HPDE6-E6E7 (cell line): ENCODE data around the gene SH3PXD2A.
"Not testable (repeated sequence)": the region's sequence is repeated elsewhere in the genome, so short reads cannot be mapped to it uniquely, and the experiment has no call there.

Experiments
- DNase-seq: peaks from one replicate; pipeline ENCODE4 v3.0.0; 2011; ENCODE audit warnings: missing footprints; ENCODE audit errors: extremely low spot score

The SH3PXD2A gene

DNA sequence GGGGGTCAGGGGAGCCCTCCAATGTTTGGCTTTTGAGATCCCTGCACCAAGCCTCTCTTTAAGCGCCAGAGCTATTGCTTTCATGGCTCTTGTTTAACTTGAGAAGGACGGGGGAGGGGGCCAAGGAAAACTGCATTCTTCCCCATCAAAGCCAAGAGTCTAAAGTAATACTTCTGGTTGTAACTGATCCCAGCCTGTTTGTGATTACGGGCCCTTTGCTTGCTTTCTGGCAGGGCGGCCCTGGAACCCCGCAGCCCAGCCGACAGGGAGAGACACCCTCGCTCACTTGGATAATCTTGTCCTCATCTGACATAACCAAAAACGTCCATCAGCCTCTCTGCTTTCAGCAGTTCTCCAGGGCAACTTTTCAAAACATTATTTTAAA, 207.1 kb downstream of the SH3PXD2A start:
- no peak for DNase-seq

DNA sequence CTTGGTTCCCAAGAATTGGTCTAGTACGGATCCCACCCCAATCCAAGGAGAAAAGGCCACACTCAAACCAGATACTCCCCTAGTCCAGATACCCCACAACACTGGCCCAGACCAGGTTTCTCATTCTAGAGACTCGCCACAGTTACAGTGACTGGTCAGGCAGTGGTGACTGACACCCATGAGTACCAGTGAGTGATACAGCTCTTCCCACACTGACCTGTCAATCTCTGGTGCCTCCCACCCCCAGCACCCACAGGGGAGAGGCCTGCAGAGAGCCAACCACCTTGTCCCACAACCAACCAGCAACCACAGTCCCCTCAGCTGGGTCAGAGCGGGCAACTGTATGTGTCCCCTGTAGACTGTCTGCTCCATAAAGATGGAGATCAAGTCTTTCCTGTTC, 209.1 kb downstream of the SH3PXD2A start:
- no peak for DNase-seq

DNA sequence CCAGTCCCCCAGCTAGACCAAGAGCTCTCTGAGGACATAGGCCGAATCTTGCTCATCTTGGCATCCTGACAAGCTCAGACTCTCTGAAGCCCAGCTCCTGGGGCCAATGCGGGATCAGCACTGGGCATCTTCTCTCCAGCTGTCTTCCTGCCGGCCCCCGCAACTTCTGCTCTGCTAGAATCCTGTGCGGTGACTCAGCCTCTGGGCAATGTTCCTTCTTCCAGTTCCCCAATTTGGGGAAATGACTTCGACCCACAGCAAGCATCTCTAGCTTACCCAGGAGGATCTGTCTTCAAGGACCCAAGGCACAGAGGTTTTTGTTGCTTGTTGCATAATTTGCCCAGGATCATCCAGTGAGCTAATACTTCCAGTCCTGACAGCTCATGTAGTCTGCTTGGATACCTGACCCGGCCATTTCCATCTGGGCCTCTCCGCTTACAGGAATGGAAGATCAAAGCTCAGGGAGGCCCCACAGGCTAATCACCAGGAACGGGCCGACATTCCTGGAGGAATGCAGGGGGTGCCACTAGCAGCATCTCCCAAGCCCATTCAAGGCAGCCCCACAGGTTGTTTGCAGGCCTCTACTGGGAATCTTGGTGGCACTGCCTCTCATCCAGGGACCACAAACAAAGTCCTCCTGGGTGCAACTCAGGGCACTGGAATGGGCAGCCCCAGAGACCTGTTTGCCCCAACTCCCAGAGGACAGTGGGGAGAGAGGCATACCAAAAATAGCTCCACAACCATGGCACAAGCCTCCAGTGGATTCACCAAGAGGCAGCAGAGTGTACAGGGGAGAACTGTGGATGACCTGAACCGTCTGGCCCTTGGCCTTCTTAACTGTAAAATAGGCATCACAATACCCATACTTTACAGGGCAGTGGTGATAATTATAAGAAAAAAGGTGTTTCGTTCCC, 210.0 kb downstream of the SH3PXD2A start:
- DNase-seq = peak; percentile 26

DNA sequence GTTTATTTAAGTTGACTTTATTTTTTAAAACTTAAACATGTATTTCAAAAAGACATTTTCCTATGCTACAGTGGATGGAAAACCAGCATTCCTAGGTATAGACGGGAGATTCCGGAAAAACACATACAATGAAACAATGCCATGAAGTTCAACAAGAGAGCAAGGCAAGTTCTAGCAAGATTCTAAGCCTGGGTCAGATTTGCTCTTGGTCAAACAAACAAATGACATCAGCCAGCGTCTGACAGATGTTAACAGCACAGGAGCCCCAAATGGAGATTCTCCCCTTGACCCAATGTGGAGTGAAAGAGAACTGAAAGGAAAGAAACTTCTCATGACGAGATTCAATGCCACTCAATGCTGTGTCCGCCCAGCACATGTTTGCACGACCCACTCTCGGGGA, 212.0 kb downstream of the SH3PXD2A start:
- peak; percentile 42 for DNase-seq

DNA sequence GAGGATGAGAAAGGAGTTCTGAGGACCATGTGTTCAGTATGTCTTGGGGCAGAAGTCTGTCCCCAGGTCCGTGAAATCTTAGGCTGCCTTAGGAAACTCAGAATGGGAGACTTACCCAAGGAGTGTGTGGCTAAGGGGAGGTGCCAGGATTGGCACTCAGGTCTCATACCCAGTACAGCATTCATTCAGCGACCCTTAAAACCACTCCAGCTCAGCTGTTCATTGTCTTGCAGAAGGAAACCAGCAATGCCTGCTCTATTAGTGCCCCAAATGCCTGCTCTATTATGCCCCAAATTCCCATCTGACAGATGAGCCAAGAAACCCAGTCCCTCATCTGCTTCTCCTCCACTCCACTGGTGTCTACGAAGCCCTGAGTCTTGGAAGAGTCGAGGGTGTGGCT, 214.1 kb downstream of the SH3PXD2A start:
- DNase-seq = no peak

DNA sequence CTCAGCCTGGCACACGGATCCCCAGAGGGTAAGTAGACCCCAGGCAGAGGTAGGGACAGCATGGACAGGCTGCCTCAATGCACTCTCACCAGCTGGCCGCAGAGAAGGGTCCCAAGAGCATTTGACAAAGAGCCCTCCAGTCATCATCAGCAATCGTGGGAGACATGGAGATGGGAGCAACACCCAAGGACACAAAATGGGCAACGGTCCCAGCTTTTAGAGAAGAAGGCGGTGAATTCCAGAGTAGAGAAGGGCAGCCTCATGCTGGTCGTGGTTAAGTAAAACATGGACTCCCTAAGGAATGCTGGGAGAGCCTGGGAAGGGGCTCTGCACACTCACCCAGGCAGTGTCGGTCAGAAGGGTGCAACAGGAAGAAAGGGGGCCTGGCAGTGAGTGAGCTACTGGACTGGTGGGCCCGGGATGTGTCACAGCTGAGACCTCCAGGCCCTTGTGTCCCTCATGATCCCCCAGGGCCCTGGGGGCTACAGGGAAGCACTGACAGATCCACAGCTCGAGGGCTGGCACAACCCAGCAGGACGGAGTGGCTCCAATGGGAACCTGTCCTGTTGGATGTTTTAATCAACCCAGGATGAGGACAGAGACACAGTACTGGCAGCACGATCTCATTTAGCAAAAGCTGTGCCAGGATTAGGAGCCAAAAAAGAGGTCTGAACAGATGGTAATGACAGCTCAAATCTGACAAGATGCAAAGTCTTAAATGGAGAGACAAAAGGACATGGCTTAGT, 214.8 kb downstream of the SH3PXD2A start:
- DNase-seq = no peak

DNA sequence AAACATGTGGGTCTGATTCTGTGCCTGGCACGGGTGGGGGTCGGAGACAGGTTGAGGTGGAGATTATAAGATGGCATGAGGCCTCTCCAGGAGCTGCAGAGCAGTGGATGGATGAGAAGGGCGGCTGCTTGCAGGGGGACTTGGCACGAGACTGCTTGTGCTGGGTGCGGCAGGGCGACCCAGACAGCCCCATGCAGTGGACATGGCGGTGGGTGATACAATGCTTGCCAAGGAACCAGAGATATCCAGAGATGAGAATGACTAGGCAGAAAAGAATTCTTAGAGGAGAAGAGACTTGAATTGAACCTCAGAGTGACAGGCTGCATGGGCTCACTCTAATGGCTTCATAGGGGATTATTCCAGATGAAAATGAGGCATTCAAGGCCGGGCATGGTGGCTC, 216.4 kb downstream of the SH3PXD2A start:
- no peak for DNase-seq

DNA sequence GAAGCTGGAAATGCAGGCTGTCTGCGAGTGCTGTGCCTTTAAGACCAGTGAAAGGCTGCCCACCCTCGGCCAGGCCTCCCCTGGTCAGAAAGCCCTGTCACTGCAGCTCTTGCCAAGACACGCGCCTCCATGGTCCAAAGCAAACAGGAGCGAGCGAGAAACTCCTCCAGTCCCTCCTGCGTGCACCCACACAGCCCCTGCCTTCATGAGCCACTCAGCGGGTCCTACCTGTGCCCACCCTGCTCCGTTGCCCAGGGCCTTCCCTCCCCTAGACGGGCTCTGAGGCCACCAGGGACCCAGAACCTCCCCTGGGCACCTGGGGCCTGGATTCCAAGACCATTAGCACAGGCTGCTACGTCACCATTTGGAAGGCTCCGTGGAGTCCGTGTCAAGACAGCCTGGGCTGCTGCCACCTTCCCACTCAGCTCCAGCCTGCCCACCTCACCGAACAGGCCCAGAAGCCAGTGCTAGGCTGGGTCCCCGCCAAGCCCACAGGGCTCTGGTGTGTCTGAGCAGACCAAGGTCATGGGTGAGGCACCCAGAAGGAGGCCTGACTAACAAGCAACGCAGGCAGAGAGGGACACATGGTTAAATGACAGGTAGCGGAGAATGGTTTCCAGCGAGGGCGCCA, 217.3 kb downstream of the SH3PXD2A start:
- no peak for DNase-seq

DNA sequence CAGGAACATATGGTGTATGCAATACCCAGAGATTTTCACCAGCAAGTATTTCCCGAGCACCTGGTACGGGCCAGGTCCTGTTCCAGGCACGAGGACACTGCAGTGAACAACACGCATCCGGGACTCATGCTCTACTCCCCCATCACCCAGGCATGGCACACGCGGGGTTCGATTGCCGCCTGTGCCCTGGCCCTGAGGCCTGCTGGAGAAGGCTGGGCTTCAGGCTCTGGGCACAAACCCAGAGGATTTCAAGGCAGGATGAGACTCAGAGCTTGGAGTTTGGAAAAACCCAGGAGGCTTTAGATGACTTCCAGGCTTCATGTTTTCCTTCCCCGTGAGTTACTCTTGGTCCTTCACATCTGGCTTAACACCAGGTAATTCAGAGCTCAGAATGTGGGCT, 218.4 kb downstream of the SH3PXD2A start:
- no peak for DNase-seq

DNA sequence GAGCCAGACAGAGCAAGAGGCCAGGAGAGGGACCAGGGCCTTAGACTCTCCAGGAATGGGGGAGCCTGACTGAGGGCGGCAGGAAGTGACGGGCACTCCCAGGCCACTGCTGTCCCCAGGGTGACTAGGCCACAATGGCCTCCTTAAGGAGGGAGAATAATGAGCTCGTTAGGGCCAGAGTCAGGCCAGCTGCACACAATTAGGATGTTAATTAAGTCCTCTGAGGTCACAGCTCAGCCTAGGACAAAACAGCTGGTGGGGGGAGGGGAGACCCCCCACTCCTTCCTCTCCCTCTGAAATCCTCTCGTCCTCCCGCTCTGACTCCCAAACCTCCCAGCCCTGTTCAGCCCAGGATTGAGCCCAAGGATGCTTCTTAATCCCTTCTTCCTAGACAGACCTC, 218.9 kb downstream of the SH3PXD2A start:
- no peak for DNase-seq

DNA sequence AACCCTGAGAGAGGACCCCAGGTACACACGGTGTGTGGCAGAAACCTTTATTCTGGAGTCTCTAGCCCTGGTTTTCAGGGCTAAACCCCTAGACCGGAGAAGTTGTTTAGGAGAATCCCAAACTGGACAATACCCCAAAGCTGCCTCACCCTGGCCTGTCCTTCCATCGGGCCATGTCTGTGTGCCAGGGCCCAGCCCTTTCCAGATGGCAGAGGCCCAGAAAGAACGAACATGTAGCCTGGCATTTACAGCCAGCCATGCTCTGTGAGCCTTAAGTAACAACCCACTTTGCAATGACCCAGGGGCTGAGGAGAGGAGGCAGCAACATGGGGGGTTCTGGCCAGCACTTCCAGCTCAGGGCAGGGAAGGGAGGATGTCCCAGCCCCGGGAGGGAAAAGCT, 219.8 kb downstream of the SH3PXD2A start:
- no peak for DNase-seq

DNA sequence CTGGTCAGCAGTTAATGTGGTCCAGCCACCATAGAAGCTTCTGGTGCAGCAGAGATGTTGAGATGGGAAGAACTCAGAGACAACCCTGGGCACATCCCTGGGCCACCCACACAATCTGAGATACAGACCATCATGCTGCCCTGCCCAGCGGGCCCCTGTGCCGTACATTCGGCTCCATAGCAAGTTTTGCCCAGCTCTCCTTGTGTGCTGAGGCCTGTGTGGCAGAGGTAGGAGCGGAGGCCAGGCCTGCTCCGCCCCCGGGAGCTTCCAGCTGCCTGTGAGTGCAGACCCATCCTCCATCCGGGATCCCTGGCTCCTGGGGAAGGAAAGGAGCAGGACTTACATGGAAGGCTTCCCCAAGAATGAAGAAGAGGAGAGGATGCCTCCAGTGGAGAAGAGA, 221.5 kb downstream of the SH3PXD2A start:
- DNase-seq = no peak

DNA sequence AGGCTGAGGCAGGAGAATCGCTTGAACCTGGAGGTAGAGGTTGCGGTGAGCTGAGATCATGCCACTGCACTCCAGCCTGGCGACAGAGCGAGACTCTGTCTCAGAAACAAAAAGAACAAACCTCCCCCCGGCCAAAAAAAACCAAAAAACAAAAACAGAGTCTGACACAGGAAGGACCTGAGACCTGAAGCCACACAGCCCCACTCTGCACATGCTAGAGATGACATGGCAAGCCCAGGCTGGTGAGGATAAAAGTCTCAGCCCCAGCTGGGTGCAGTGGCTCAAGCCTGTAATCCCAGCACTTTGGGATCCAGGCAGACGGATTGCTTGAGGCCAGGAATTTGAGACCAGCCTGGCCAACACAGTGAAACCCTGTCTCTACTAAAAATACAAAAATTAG, 222.5 kb downstream of the SH3PXD2A start:
- DNase-seq = not testable (repeated sequence)

DNA sequence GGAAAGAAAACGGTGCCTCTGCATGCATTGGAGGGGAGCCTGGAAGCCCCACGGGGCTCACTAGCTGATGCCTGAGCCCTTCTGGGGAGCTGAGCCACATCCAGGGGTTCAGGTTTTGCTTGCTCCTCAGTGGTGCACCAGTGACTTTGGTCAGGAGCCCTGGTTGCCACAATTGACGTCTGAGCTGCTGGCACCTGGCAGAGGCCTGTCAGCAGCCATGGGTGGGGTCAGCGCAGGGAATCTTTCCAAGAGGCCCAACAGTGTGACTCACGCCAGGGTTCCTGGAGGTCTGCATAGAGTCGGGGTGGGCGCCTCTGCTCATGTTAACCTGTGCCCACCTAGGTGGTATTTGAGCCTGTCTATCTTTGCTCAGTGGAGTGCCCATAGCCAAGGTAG, 223.1 kb downstream of the SH3PXD2A start:
- DNase-seq = no peak

DNA sequence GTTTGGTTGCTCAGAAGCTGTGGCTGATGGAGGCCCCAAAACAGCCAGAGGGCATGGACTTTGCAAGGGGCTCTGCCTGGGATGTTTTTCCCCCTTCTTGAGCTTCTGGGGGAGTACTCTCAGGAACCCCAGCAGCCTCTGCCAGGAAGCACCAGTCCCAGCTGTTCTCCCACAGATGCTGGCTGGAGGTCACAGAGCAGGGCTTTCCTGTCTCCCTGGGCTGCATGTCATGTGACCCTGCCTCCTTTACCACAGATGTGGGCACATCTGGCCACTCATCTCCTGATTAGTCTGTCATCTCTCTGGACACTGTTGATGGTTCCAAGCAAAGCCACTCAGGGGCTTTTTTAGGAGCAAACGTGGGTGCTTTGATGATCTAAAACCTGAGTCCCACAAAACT, 225.2 kb downstream of the SH3PXD2A start:
- DNase-seq = no peak

DNA sequence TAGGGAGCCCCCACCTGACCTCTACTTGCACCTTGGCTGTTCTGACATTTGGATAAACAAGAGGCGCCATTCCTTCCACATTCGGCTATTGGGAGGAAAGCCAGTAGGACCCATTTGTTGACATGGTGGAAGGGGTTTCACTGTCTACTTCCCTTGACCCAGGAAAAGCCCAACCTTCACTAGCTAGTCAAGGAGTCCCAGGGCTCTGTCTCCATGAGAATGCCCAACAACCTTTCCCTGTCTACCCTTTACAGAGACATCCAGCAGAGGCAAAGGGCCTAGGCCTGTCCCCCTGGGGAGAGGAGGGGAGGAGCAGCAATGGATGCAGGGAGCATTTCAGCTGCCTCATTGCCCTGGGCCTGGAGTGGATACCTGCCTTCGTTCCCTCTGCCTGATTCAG, 225.8 kb downstream of the SH3PXD2A start:
- DNase-seq = no peak

DNA sequence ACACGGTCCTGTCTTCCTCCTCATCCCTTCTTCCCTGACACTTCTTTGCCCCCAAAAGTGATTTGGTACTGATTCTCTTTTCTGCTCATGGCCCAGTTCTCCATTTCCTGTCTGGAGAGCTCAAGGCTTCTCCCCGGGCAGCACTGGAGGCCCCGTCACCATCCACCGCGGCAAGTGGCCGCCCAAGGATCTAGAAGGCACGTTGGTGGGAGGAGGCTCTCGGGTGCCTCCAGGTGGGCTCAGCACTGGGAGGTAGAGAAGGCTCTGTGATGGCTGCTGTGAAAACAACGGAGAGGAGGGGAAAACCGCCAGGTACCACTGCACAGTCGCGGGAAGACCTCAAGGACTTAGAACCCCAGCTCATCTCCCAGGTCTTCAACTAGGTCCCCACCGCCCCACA, 227.5 kb downstream of the SH3PXD2A start:
- no peak for DNase-seq

DNA sequence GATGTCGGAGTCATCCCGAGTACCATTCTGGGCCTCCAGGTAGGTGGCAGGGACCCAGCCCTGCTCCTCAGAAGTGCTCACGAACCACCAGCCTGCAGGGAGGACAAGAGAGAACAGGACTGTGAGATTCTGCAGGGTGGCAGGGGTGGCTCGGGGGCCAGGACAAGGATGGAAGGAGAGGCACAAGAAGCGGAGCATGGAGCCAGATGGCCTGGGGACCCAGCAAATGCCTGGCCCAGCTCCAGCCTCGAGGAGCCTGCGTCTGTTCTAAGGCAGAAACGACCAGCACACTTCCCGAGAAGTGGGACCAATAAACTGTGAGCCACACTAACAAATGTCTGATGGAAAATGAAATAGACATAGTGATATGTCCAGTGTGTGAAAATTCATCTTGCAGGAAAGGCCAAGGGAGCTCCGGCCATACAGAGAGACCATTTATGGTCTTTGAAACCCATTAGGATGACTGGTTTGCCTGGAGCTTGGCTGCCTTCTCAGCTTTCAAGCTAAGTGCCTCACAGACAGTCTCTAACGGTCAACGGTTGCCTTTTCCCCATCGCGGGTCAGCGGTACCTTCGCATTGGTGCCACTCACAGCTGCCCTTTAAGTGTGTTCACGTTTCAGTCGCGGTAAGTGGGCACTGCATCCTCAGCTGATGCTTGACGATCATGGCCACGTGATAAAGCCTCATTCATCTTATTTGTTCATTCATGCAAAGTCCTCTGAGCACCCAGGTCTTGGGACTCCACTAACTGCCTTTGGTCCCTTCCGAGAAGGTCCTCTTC, 228.1 kb downstream of the SH3PXD2A start:
- DNase-seq = no peak

DNA sequence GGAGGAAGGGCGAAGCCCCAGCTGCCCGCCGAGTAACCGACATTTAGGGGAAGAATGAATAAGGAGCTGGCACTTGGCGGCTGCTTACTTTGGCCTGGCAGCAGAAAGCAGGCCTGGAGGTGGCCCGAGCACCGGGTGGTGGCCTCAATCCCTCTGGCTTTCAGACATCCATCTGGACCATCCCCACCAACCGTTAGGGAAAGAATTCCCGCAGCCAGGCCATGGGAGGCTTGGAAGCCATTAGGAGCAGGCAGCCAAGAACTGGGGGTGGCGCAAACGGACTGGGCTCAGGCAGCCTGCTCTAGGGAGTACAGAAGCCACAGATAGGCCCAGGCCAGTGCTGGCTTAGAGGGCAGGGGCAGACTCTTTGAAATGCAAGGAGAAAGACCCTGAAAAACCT, 229.2 kb downstream of the SH3PXD2A start:
- no peak for DNase-seq

DNA sequence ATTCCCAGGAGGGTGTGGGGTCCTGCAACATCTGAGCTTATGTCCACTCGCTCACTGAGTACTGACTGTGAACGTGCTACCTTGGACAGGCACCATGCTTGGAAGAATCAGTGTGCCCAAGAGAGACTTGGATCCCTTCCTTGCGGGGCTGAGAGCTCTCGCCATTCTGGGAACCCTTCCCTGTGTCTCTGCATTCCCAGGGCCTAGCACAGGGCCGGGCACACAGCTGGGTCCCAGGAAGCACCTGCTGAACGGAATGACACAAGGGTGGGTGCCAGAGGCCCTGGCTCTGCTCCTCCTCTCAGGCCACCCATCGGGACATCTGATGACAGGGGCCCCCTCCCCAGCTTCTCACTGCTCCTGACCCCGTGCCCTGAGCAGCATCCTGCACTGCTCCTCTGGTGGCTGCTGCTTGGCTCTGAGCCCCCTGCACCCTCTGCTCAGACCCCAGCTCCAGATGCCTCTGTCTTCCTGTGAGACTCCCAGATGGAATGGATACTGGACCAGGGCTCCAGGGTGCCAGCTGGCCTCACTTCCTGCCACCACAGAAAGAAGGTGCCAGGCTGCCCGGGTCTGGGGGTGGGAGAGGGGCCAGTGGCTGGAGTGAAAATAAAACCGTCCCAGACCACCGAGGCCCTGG, 232.3 kb downstream of the SH3PXD2A start:
- DNase-seq = no peak

DNA sequence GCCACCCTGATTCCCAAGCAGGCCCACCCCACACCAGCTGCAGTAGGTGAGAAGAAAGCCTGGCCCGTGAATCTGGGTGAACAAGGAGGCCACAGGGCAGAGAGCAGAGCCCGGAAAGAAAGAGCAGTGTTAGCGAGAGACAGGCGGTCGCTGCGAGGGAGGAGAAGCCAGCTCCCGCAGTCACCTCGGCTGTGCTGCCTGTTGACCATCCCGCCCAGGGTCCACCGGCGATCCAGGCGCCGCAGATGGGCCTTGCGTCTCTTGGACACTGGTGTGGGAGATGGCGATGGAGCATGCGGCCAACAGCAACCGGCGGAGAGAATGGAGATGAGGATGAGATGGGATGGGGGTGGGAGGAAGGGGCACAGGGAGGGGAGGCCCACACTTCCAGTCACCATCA, 233.1 kb downstream of the SH3PXD2A start:
- DNase-seq = no peak

DNA sequence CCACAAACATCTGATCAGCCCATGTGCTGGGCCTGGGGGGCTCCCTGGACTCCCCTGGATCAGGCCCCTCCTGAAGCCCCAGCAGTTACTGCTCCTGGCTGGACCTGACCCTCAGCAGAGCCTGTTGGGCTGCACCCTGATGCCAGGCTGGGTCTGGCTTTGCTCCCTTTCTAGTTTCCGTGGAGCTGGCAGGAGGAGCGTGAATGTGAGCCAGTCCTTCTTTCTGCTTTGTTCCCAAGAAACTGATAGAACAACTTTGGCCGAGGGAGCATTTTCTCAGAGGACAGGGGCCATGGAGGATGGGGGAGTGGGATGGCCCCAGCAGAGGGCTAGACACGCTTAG, 233.6 kb downstream of the SH3PXD2A start:
- DNase-seq = no peak
